Parietal lobe (tissue), 1 donor: ENCODE data around the gene ACSM2A. TPM values are rescaled to one million over a fixed set of nuclear protein-coding genes. Genes with fewer than 3 reads are reported as not detected.

ENCODE experiments used
- total RNA-seq: library from RNA; depleted of rRNA; stranded (reverse); fragments of >200 nt; gene quantifications from one replicate; pipeline ENCODE4 v1.2.3, GENCODE V29; 2014

The ACSM2A gene
- not detected for total RNA-seq

GRCh38 chr16:20451364-20451763 is at the start of gene ACSM2A:
TSS of gene ACSM2A (plus strand) at chr16:20451521. CDS start at chr16:20460115, 8,594 bp downstream.

DNA sequence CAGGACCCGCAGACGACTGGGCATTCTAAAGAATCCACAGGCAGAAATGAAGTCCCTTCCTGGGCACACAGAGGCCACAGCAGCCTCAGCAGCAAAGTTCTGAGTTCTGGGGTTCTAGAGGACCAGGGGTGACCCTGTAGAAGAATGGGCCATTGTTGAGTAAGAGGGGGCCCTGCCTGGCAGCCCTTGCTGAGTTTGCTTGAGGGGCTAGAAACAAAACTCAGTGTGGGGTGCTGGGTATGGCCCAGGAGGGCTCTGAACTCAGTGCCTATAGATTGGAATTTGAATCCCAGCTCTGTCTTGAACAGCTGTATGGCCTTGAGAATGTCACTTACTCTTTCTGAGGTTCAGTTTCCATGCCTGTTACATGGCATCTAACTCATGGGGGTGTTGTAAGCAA is 46.7 kb upstream of the ACSM2A start, which contains the start of gene PDILT:
Gene PDILT (minus strand): TSS at position 101 of the 400 bp plus-strand sequence. CDS start 5,437 bp downstream, outside the sequence.

DNA sequence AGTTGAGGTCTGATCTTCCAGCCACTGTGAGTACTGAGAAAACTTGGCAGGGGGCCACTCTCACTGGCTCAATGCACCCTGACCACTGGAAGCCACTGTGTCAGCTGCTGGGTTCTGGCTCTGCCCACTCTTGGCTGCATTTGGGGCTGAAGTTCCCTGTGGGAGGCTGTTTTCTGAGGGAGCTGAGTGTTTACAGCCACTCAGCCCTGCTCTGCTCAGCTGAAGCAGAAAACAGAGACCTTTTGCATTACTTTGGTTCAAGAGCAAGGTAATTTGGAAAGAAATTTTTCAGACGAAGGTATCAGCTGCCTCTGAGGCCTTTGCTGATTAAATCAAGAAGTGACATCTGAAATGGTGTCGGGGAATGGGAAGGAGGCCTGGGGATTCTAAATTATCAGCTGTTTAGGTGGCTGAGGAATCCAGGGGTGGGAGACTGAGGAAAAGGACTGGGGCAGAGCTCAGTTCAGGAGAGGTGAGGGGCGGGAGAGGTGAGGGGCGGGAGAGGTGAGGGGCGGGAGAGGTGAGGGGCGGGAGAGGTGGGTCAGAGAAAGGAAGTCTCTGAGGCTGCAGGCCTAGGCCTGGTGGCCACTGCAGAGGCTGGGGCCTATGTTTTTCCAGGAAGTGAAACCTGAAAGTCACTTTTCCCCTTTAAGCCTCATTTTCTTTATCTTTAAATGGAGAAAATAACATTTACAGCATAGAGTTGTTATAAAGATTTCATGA is 41.8 kb upstream of the ACSM2A start, which contains the start of gene ACSM5:
Gene ACSM5 (plus strand): TSS at position 137 of the 723 bp plus-strand sequence. CDS start 1,951 bp downstream, outside the sequence.

Other genes with a start within 250 kb of the ACSM2A start
- gene GP2, start 124.0 kb upstream of the ACSM2A start, total RNA-seq, result not detected
- gene UMOD, start 98.8 kb upstream of the ACSM2A start, total RNA-seq, result not detected
- gene PDILT, start 46.8 kb upstream of the ACSM2A start, total RNA-seq, result not detected
- gene ACSM5, start 42.0 kb upstream of the ACSM2A start, total RNA-seq, result 0.31 TPM
- not detected for gene ACSM2B, start 124.8 kb downstream of the ACSM2A start, total RNA-seq
- not detected for gene ACSM1, start 246.2 kb downstream of the ACSM2A start, total RNA-seq